ENCODE measurements around the gene RTCB.

The RTCB gene

DNA sequence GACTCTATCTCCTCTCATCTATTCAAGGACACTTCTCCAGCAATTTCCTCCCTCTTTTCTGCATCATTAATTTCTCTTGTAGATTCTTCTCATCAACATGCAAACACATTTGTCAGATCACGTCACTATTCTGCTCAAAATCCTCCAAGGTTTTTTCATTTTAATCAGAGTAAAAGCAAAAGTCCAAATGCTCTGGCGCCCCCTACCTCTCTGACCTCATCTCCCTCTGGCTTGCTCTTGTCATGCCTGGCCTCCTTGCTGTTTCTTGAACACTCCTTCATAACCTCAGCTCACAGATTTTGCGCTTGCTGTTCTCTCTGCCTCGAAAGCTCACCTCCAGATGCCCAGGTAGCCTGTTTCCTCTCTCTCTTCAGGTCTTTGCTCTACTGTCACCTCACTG lies 22.4 kb downstream of the RTCB start:
- TF ChIP-seq FOXP2 (optimal IDR thresholded peaks at IDR 0.05; ENCODE audit: borderline replicate concordance, extremely low read depth, extremely low read length, insufficient read depth) (no peak), SIN3A (IDR thresholded peaks at IDR 0.05; ENCODE audit: borderline replicate concordance, insufficient read depth, low read length) (no peak), POLR2AphosphoS5 (IDR thresholded peaks at IDR 0.05; ENCODE audit: low read depth, low read length) (no peak), TAF1 (IDR thresholded peaks at IDR 0.05; ENCODE audit: borderline replicate concordance, insufficient read depth, low read length) (no peak)
- TF ChIP-seq, protein P1, sequence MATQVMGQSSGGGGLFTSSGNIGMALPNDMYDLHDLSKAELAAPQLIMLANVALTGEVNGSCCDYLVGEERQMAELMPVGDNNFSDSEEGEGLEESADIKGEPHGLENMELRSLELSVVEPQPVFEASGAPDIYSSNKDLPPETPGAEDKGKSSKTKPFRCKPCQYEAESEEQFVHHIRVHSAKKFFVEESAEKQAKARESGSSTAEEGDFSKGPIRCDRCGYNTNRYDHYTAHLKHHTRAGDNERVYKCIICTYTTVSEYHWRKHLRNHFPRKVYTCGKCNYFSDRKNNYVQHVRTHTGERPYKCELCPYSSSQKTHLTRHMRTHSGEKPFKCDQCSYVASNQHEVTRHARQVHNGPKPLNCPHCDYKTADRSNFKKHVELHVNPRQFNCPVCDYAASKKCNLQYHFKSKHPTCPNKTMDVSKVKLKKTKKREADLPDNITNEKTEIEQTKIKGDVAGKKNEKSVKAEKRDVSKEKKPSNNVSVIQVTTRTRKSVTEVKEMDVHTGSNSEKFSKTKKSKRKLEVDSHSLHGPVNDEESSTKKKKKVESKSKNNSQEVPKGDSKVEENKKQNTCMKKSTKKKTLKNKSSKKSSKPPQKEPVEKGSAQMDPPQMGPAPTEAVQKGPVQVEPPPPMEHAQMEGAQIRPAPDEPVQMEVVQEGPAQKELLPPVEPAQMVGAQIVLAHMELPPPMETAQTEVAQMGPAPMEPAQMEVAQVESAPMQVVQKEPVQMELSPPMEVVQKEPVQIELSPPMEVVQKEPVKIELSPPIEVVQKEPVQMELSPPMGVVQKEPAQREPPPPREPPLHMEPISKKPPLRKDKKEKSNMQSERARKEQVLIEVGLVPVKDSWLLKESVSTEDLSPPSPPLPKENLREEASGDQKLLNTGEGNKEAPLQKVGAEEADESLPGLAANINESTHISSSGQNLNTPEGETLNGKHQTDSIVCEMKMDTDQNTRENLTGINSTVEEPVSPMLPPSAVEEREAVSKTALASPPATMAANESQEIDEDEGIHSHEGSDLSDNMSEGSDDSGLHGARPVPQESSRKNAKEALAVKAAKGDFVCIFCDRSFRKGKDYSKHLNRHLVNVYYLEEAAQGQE (IDR thresholded peaks at IDR 0.05; ENCODE audit: insufficient read depth in 1 of 2, low read depth in 2 of 2, low read length in 2 of 2), result no peak

DNA sequence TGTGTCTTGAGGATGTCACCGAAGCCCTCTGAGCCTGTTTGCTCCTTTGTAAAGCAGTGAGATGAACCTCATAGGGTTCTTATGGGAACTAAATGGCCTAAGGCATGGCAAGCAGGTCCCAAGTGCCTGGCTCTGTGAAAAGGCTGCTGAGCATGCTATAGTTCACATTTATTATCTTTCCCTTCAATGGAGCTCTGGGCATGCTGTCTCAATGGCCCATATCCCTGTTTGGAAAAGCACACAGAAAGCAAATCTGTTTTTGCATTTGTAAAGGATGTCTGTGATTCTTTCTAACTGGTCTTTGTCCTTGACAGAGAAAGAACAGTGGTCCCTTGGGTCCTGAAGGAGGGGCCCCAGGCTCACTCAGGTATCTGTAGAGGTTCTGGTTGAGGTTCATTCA lies 26.4 kb downstream of the RTCB start:
- TF ChIP-seq, protein P1 (IDR thresholded peaks at IDR 0.05; ENCODE audit: insufficient read depth in 1 of 2, low read depth in 2 of 2, low read length in 2 of 2), result no peak
- TF ChIP-seq FOXP2 (optimal IDR thresholded peaks at IDR 0.05; ENCODE audit: borderline replicate concordance, extremely low read depth, extremely low read length, insufficient read depth) (no peak), POLR2AphosphoS5 (IDR thresholded peaks at IDR 0.05; ENCODE audit: low read depth, low read length) (no peak), SIN3A (IDR thresholded peaks at IDR 0.05; ENCODE audit: borderline replicate concordance, insufficient read depth, low read length) (no peak), TAF1 (IDR thresholded peaks at IDR 0.05; ENCODE audit: borderline replicate concordance, insufficient read depth, low read length) (no peak)

DNA sequence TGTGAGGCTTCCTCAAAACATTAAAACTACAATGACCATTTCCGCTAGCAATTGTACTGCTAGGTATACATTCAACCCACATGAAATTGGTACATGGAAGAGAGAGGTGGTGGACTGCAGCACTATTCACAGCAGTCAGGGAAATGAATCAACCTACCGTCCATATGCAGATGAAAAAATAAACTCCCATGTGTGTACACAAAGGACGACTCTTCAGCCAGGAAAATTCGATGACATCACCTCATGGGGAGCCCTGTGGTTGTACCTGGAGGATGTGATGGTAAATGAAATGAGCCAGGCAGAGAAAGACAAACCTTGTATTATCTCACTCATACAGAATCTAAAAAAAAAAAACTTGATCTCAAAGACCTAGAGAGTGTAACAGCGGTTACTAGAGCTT lies 31.1 kb downstream of the RTCB start:
- TF ChIP-seq, protein P1 (IDR thresholded peaks at IDR 0.05; ENCODE audit: insufficient read depth in 1 of 2, low read depth in 2 of 2, low read length in 2 of 2), result no peak
- TF ChIP-seq FOXP2 (optimal IDR thresholded peaks at IDR 0.05; ENCODE audit: borderline replicate concordance, extremely low read depth, extremely low read length, insufficient read depth) (no peak), SIN3A (IDR thresholded peaks at IDR 0.05; ENCODE audit: borderline replicate concordance, insufficient read depth, low read length) (no peak), TAF1 (IDR thresholded peaks at IDR 0.05; ENCODE audit: borderline replicate concordance, insufficient read depth, low read length) (no peak), POLR2AphosphoS5 (IDR thresholded peaks at IDR 0.05; ENCODE audit: low read depth, low read length) (no peak)

DNA sequence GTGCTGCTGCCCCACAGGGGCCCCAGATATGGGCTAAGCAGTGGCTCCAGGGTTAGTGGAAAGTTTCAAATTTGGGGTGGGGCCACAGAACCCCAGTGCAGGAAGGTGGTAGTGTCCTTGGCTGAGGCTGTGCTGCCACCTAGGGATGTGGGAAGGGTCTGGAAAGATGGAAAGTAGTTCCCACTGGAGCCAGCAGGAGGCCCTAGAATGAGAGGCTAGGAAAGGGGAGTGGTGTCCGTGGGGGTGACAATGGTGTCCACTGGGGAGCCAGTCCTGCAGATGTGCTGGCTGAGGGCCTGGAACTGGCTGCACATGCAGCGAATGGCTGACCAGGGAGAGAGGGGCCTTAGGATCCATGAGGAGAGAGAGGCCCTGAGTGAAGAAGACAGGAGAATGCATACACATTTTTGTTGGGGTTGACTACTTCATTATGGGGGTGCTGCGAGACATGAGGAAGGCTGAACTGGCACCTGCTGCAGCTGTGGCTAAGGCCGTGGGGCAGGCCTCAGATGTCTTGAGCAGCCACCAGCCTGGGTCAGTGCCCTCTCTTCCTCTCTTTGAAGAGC lies 33.3 kb downstream of the RTCB start:
- TF ChIP-seq, protein P1 (IDR thresholded peaks at IDR 0.05; ENCODE audit: insufficient read depth in 1 of 2, low read depth in 2 of 2, low read length in 2 of 2), result no peak
- no peak for TF ChIP-seq SIN3A (IDR thresholded peaks at IDR 0.05; ENCODE audit: borderline replicate concordance, insufficient read depth, low read length)
- no peak for TF ChIP-seq TAF1 (IDR thresholded peaks at IDR 0.05; ENCODE audit: borderline replicate concordance, insufficient read depth, low read length)
- no peak for TF ChIP-seq FOXP2 (optimal IDR thresholded peaks at IDR 0.05; ENCODE audit: borderline replicate concordance, extremely low read depth, extremely low read length, insufficient read depth)
- TF ChIP-seq POLR2AphosphoS5 (IDR thresholded peaks at IDR 0.05; ENCODE audit: low read depth, low read length), result no peak

All from PFSK-1 (cell line).